Gastroesophageal sphincter (tissue), 4 donors: ENCODE results near the gene SH3RF3. TPM values are rescaled to one million over a fixed set of nuclear protein-coding genes. Genes with fewer than 3 reads are reported as not detected.

Experiments
- ATAC-seq: fragments of 150-250 bp; one replicate; pipeline ENCODE4 v1.9.1; 2016; ENCODE audit warnings: mild to moderate bottlenecking, moderate library complexity
- H3K27ac ChIP-seq, 4 donors: fragments of 200-600 bp; sonication (generic) in 3 of 4; 1 replicate in 3 of 4; 2 replicates in 1 of 4; pipeline ENCODE4 v1.5.1; 2016 to 2019
- H3K27me3 ChIP-seq: fragments of 200-600 bp; sonication (generic); one replicate; pipeline ENCODE4 v1.5.1; 2019
- H3K36me3 ChIP-seq, 2 donors: fragments of 200-600 bp; sonication (generic); one replicate each; pipeline ENCODE4 v1.5.1; 2019; ENCODE audit warnings: control low read depth in 1 of 2
- H3K4me1 ChIP-seq, 3 donors: fragments of 200-600 bp; sonication (generic); 1 replicate in 2 of 3; 2 replicates in 1 of 3; pipeline ENCODE4 v1.5.1; 2016 to 2019; ENCODE audit warnings: control low read depth in 2 of 3
- H3K4me3 ChIP-seq, 2 donors: fragments of 200-600 bp; sonication (generic); one replicate each; pipeline ENCODE4 v1.5.1; 2019; ENCODE audit warnings: mild to moderate bottlenecking in 1 of 2, moderate library complexity in 1 of 2
- H3K9me3 ChIP-seq, 3 donors: fragments of 200-600 bp; sonication (generic); one replicate each; pipeline ENCODE4 v1.5.1; 2017 to 2019; ENCODE audit warnings: control low read depth in 2 of 3
- CTCF ChIP-seq, 4 experiments: fragments of 200-600 bp in 2 of 4; fragments of 450-650 bp in 2 of 4; sonication (generic) in 1 of 4; IDR thresholded peaks; one replicate each; pipeline ENCODE4 v1.5.1; 2017 to 2019; ENCODE audit warnings: antibody characterized with exemption in 4 of 4, mild to moderate bottlenecking in 2 of 4, moderate library complexity in 2 of 4
- EP300 ChIP-seq: sonication (generic); formaldehyde crosslinking; IDR thresholded peaks from one replicate; pipeline ENCODE4 v1.6.1; 2017; ENCODE audit warnings: antibody characterized with exemption, mild to moderate bottlenecking
- POLR2A ChIP-seq, 2 donors: fragments of 450-650 bp; IDR thresholded peaks; one replicate each; pipeline ENCODE4 v1.6.1; 2017; ENCODE audit warnings: antibody characterized with exemption in 2 of 2, mild to moderate bottlenecking in 2 of 2, moderate library complexity in 1 of 2
- POLR2AphosphoS5 ChIP-seq: sonication (generic); formaldehyde crosslinking; IDR thresholded peaks from one replicate; pipeline ENCODE4 v1.6.1; 2017; ENCODE audit warnings: antibody characterized with exemption
- WGBS, 2 donors: methylation state at CpG; one replicate each; pipeline ENCODE4 v1.1.5; 2018; ENCODE audit warnings: low coverage in 1 of 2; 5-methylcytosine and 5-hydroxymethylcytosine counted together
- total RNA-seq, 4 donors: library from RNA; depleted of rRNA; stranded (reverse); fragments of >200 nt; gene quantifications; one replicate each; pipeline ENCODE4 v1.1.0, GENCODE V29; 2016

Gene SH3RF3
- total RNA-seq, 4 donors from 2014 or later: 10.1 to 15.8 (median 13.2) TPM

DNA sequence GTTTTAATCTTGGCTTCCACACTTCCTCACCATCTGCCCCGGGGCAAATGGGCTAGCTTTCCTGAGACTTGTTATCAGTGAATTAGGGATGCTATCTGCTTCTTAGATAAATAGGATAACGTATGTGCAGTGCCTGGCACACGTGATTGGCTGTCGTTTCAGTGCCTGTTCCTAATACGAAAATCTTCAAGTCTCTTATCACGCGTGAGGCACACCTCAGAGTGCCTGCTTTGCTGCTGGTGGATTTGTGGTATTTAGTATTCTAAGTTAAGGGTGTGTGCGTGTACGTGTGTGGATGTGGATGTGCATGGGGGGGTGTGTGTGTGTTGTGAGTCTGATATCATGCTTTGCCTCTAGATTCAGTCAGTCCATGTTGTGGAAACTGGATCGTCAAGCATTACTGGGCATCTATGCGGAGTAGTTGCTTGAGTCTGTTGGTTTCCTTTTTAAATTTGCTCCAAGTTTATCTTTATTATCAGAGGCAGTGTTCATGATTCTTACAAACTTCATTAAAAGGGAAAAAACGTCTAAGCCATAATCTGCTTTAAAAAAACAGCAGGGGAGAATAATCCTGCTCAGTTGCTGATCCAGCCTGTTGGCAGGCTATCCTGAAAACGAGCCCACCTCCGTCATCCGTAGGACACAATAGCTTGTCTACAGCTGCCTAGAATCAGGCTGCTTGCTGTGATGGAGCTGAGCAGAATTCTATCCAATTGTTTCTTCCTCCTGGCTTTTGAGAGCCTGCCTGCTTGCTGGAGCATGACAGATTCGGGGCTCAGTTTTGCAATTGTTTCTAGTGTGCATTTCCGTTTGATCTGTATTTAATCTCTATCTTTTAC lies 6.6 kb downstream of the SH3RF3 start:
- no peak for ATAC-seq
- no peak overlapping the region for H3K27ac ChIP-seq
- no peaks in the 10 kb centered on the region for H3K9me3 ChIP-seq
- TF ChIP-seq POLR2A (IDR thresholded peaks at IDR 0.05) (no peak), EP300 (no peak), CTCF (IDR thresholded peaks at IDR 0.05) (no peak), POLR2AphosphoS5 (no peak)
- 67 to 71% methylated on average over 14 to 16 of the region's 17 CpGs for WGBS, 2 donors
- H3K4me1 ChIP-seq: peaks cover 0 to 17% (median 2%) of the 10 kb centered on the region in 3 donors
- no peak overlapping the region for H3K4me3 ChIP-seq
- H3K27me3 ChIP-seq: no peaks in the 10 kb centered on the region
- H3K36me3 ChIP-seq: no peaks in the 10 kb centered on the region

GRCh38 chr2:109136542-109136941 lies 7.5 kb downstream of the SH3RF3 start:
- H3K4me1 ChIP-seq: peaks cover 0 to 7% (median 0%) of the 10 kb centered on the region in 3 donors
- ATAC-seq: no peak

DNA sequence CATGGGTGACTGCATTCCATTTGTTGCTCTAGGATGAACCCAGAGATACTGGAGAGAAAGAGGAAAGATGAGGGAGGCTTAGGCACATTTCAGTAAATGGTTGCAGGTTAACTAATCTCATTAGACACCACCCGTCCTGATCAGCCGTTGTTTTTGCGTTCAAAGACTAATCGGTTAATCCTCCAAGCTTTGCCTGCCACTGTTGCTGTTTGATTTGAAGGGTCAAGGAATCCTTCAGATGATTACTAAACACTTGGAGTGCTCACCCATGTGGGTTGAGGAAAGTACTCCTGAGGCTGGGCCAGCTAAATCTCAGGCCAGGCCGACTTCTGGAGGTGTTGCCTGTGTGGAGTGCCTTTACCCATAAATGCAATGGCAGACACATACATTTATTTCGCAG lies 8.6 kb downstream of the SH3RF3 start:
- Histone ChIP-seq H3K27me3 (no peaks in the 10 kb centered on the region), H3K36me3 (no peaks in the 10 kb centered on the region), H3K4me3 (no peak overlapping the region), H3K27ac (no peak overlapping the region), H3K4me1 (no peaks in the 10 kb centered on the region), H3K9me3 (no peaks in the 10 kb centered on the region)
- TF ChIP-seq EP300 (no peak), POLR2A (IDR thresholded peaks at IDR 0.05) (no peak), POLR2AphosphoS5 (no peak), CTCF (IDR thresholded peaks at IDR 0.05) (no peak)
- 93 to 95% methylated on average over 4 to 5 of the region's 6 CpGs for WGBS, 2 donors
- no peak for ATAC-seq

More at GRCh38 chr2:109136542-109136941, 7.5 kb downstream of the SH3RF3 start:
- no peaks in the 10 kb centered on the region for H3K27me3 ChIP-seq
- H3K27ac ChIP-seq: no peak overlapping the region
- TF ChIP-seq CTCF (IDR thresholded peaks at IDR 0.05): no peak
- no peak for TF ChIP-seq POLR2A (IDR thresholded peaks at IDR 0.05)
- no peak for TF ChIP-seq POLR2AphosphoS5
- TF ChIP-seq EP300: no peak
- no peaks in the 10 kb centered on the region for H3K36me3 ChIP-seq
- no peaks in the 10 kb centered on the region for H3K9me3 ChIP-seq
- no peak overlapping the region for H3K4me3 ChIP-seq
- 80 to 88% methylated on average over 1 to 7 of the region's 7 CpGs for WGBS, 2 donors

- Histone ChIP-seq H3K4me3 (no peak overlapping the region), H3K27me3 (no peaks in the 10 kb centered on the region), H3K27ac (no peak overlapping the region), H3K4me1 (no peaks in the 10 kb centered on the region), H3K36me3 (no peaks in the 10 kb centered on the region), H3K9me3 (no peaks in the 10 kb centered on the region)
- TF ChIP-seq CTCF (IDR thresholded peaks at IDR 0.05) (no peak), POLR2AphosphoS5 (no peak), POLR2A (IDR thresholded peaks at IDR 0.05) (no peak), EP300 (no peak)
- no peak for ATAC-seq
- WGBS, 2 donors: 80% methylated on average over 1 of the region's 2 CpGs; no CpG with 5 or more reads in 1 of the 2 donors
Observed at GRCh38 chr2:109138449-109138848, 9.4 kb downstream of the SH3RF3 start.

DNA sequence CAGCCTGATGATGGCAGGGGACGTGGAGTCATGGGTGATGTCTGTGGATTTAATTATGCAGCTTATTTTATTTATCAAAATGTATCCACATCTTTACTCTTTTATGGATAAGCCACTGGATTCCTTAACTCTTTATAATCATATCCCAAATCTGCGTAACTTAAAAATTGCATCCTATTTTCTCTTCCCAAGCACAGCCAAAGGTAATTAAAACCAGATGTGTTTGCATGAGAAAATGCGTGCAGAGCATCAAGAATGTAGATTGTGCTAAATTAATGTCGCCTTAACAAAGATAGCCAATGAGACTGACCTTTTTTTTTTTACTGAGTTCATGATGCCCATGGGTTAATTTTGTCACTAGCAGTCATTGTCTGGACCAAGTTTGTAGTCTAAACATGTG lies 10.0 kb downstream of the SH3RF3 start:
- Histone ChIP-seq H3K4me1 (no peaks in the 10 kb centered on the region), H3K27ac (no peak overlapping the region), H3K9me3 (no peaks in the 10 kb centered on the region), H3K4me3 (no peak overlapping the region), H3K27me3 (no peaks in the 10 kb centered on the region), H3K36me3 (no peaks in the 10 kb centered on the region)
- TF ChIP-seq POLR2A (IDR thresholded peaks at IDR 0.05) (no peak), POLR2AphosphoS5 (no peak), EP300 (no peak), CTCF (IDR thresholded peaks at IDR 0.05) (no peak)
- WGBS, 2 donors: 91 to 93% methylated on average over 4 of the region's 4 CpGs
- no peak for ATAC-seq
